Measurements from ENCODE around the gene HDC.

DNA sequence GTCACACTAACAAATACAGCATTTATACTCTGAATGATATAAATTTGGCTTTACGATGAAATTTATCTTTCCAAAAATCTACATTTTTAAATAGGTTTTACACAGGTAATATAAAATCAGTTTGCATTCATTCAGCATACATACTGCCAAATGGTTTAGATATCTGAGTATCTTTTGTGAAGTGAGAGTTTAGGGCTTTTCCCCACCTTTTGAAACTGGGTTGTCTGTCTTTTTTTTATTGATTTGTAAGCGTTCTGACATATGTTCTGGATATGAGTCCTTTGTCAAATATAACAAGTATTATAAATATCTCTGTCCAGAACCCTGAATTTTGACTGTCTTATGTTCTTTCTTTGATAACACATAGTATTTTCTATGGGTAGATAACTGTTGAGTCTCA lies 47.1 kb upstream of the HDC start:
- TF ChIP-seq, protein P1, sequence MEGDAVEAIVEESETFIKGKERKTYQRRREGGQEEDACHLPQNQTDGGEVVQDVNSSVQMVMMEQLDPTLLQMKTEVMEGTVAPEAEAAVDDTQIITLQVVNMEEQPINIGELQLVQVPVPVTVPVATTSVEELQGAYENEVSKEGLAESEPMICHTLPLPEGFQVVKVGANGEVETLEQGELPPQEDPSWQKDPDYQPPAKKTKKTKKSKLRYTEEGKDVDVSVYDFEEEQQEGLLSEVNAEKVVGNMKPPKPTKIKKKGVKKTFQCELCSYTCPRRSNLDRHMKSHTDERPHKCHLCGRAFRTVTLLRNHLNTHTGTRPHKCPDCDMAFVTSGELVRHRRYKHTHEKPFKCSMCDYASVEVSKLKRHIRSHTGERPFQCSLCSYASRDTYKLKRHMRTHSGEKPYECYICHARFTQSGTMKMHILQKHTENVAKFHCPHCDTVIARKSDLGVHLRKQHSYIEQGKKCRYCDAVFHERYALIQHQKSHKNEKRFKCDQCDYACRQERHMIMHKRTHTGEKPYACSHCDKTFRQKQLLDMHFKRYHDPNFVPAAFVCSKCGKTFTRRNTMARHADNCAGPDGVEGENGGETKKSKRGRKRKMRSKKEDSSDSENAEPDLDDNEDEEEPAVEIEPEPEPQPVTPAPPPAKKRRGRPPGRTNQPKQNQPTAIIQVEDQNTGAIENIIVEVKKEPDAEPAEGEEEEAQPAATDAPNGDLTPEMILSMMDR (IDR thresholded peaks at IDR 0.05): no peak
- no peak for TF ChIP-seq POLR2AphosphoS5 (IDR thresholded peaks at IDR 0.05; ENCODE audit: low read depth, low read length)
- TF ChIP-seq, protein P2, sequence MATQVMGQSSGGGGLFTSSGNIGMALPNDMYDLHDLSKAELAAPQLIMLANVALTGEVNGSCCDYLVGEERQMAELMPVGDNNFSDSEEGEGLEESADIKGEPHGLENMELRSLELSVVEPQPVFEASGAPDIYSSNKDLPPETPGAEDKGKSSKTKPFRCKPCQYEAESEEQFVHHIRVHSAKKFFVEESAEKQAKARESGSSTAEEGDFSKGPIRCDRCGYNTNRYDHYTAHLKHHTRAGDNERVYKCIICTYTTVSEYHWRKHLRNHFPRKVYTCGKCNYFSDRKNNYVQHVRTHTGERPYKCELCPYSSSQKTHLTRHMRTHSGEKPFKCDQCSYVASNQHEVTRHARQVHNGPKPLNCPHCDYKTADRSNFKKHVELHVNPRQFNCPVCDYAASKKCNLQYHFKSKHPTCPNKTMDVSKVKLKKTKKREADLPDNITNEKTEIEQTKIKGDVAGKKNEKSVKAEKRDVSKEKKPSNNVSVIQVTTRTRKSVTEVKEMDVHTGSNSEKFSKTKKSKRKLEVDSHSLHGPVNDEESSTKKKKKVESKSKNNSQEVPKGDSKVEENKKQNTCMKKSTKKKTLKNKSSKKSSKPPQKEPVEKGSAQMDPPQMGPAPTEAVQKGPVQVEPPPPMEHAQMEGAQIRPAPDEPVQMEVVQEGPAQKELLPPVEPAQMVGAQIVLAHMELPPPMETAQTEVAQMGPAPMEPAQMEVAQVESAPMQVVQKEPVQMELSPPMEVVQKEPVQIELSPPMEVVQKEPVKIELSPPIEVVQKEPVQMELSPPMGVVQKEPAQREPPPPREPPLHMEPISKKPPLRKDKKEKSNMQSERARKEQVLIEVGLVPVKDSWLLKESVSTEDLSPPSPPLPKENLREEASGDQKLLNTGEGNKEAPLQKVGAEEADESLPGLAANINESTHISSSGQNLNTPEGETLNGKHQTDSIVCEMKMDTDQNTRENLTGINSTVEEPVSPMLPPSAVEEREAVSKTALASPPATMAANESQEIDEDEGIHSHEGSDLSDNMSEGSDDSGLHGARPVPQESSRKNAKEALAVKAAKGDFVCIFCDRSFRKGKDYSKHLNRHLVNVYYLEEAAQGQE (IDR thresholded peaks at IDR 0.05; ENCODE audit: insufficient read depth in 1 of 2, low read depth in 2 of 2, low read length in 1 of 2): no peak

All from Panc1 (cell line).